ENCODE data around the gene ANKRD35. TPM values are rescaled to one million over a fixed set of nuclear protein-coding genes. Genes with fewer than 3 reads are reported as not detected.
A peak's percentile ranks its signal among the peaks of the same experiment; 100 is the strongest.

The ANKRD35 gene
- total and polyA plus RNA-seq, 2 of the 8 experiments (the other 6 are each of a cell fraction or from before 2014, with no cell fraction given), result 1.6 to 3.0 TPM

- POLR2A ChIA-PET (ENCODE audit: partially characterized antibody), result interaction anchor here (1.2 to 2.4 kb wide), 2 partner anchors 10 to 26 kb away, joined by 4 to 17 read pairs; partner anchors contain the start of gene RBM8A
- H2BK120ac ChIP-seq (replicated peaks; ENCODE audit: low read depth, low read length), result no peak overlapping the region
- peak overlapping the region; percentile 71 to 96 (median 82); a peak in 5 of 8 replicates for H3K4me3 ChIP-seq (ENCODE audit: extremely low read depth in 1 of 4, insufficient read depth in 2 of 4, low read depth in 3 of 4, low read length in 4 of 4)
- H3K27ac ChIP-seq (ENCODE audit: low read depth, low read length), result no peak overlapping the region
- H3K23me2 ChIP-seq (ENCODE audit: low read depth, low read length), result peaks cover 16% of the 10 kb centered on the region
- H3K14ac ChIP-seq (ENCODE audit: insufficient read length), result no peak overlapping the region
- no peak overlapping the region for H2BK5ac ChIP-seq (ENCODE audit: low read depth, low read length)
- H3K79me2 ChIP-seq (ENCODE audit: control insufficient read depth in 1 of 2, insufficient read depth in 2 of 2, low read length in 2 of 2), result no peaks in the 10 kb centered on the region
- no peak for DNase-seq (ENCODE audit: low read depth in 1 of 2, low spot score in 2 of 2)
- no peak overlapping the region for H4K5ac ChIP-seq (ENCODE audit: insufficient read length, low read depth, low read length)
- no peaks in the 10 kb centered on the region for H3K79me1 ChIP-seq (ENCODE audit: low read depth, low read length)
- CTCF ChIA-PET (ENCODE audit: partially characterized antibody), result interaction anchor here (0.8 to 15.9 kb wide), 2 partner anchors 17 to 26 kb away, joined by 4 to 146 read pairs; no protein-coding TSS in a partner anchor
- H4K91ac ChIP-seq (replicated peaks; ENCODE audit: insufficient read length, low read length), result no peak overlapping the region
- peak overlapping the region; percentile 94 to 99 for H3K4me2 ChIP-seq (ENCODE audit: insufficient read depth in 1 of 2, low read depth in 2 of 2, low read length in 2 of 2)
- H3K18ac ChIP-seq (ENCODE audit: extremely low read depth, low read length), result no peak overlapping the region
- H2BK20ac ChIP-seq (ENCODE audit: low read length), result no peak overlapping the region
- peaks cover 0 to 5% (median 0%) of the 10 kb centered on the region in 4 experiments; a peak in 3 of 8 replicates for H3K36me3 ChIP-seq (ENCODE audit: control insufficient read depth in 2 of 4, insufficient read depth in 4 of 4, low read length in 3 of 4)
- H3K56ac ChIP-seq (replicated peaks; ENCODE audit: insufficient read length, low read depth, low read length), result no peak overlapping the region
- H4K8ac ChIP-seq (ENCODE audit: extremely low read depth, insufficient read depth, low read length), result no peak overlapping the region
- no peak overlapping the region for H3K4ac ChIP-seq (replicated peaks; ENCODE audit: insufficient read length, low read depth, low read length)
- H3K4me1 ChIP-seq (replicated peaks in 1 of 4; ENCODE audit: control insufficient read depth in 3 of 4, insufficient read depth in 4 of 4, low read length in 3 of 4), result peaks cover 0 to 6% (median 2%) of the 10 kb centered on the region in 4 experiments; a peak in 6 of 7 replicates
- H2AK5ac ChIP-seq (ENCODE audit: low read depth, low read length), result no peak overlapping the region
- H3K9ac ChIP-seq (replicated peaks in 1 of 4; ENCODE audit: extremely low read depth in 1 of 4, low read depth in 3 of 4, low read length in 3 of 4), result peak overlapping the region in 1 of 4 experiments; percentile 75; a peak in 2 of 7 replicates
- H2AFZ ChIP-seq (ENCODE audit: low read length), result peak overlapping the region; percentile 15; the same call in 1 of the 2 replicates
- no peaks in the 10 kb centered on the region for H3K9me3 ChIP-seq (ENCODE audit: insufficient read depth in 2 of 2, low read depth in 1 of 2, low read length in 1 of 2)
- WGBS, 2 experiments (ENCODE audit: extremely low coverage in 1 of 2, insufficient coverage in 1 of 2, insufficient read length in 1 of 2, insufficient replicate concordance in 2 of 2, low coverage in 1 of 2, low lambda C conversion rate in 2 of 2, missing lambda C conversion rate in 1 of 2), result 88% methylated on average over 5 of the region's 5 CpGs; no CpG with 5 or more reads in 1 of the 2 experiments
- no peaks in the 10 kb centered on the region for H4K20me1 ChIP-seq (replicated peaks in 1 of 2; ENCODE audit: control insufficient read depth in 1 of 2, insufficient read depth in 2 of 2, low read length in 2 of 2)
- FAIRE-seq, result no peak
- H2BK12ac ChIP-seq (ENCODE audit: low read depth, low read length), result no peak overlapping the region
- H3K27me3 ChIP-seq (replicated peaks in 1 of 4; ENCODE audit: control insufficient read depth in 3 of 4, extremely low read depth in 1 of 4, insufficient read depth in 3 of 4, low read length in 3 of 4), result no peaks in the 10 kb centered on the region
- no peak overlapping the region for H3K23ac ChIP-seq (ENCODE audit: insufficient read length)
- no peak overlapping the region for H2BK15ac ChIP-seq (ENCODE audit: low read length)
- TF ChIP-seq ATF2 (IDR thresholded peaks at IDR 0.05; ENCODE audit: low read length), result no peak
- no peak for TF ChIP-seq RBBP5 (IDR thresholded peaks at IDR 0.05; ENCODE audit: borderline replicate concordance, low read depth, low read length)
- TF ChIP-seq RFX5 (IDR thresholded peaks at IDR 0.05; ENCODE audit: borderline replicate concordance, low read depth, low read length), result no peak
- no peak for TF ChIP-seq BACH1 (IDR thresholded peaks at IDR 0.05; ENCODE audit: low read length)
- no peak for TF ChIP-seq SP1 (IDR thresholded peaks at IDR 0.05; ENCODE audit: low read depth, low read length)
- TF ChIP-seq GABPA (IDR thresholded peaks at IDR 0.05; ENCODE audit: borderline replicate concordance, insufficient read depth, low read length), result no peak
- no peak for TF ChIP-seq POU5F1 (IDR thresholded peaks at IDR 0.05; ENCODE audit: low read depth, low read length)
- TF ChIP-seq TAF7 (optimal IDR thresholded peaks at IDR 0.05; ENCODE audit: borderline replicate concordance, low read depth, low read length), result no peak
- no peak for TF ChIP-seq JUN (IDR thresholded peaks at IDR 0.05; ENCODE audit: low read depth, low read length)
- TF ChIP-seq GTF2F1 (IDR thresholded peaks at IDR 0.05; ENCODE audit: borderline replicate concordance, low read depth, low read length), result no peak
- TF ChIP-seq BRCA1 (IDR thresholded peaks at IDR 0.05; ENCODE audit: low read depth, low read length), result no peak
- TF ChIP-seq SP4 (IDR thresholded peaks at IDR 0.05; ENCODE audit: low read length), result no peak
- no peak for TF ChIP-seq CHD2 (IDR thresholded peaks at IDR 0.05; ENCODE audit: low read length)
These were observed 31.9 kb upstream of the ANKRD35 start for GRCh38 chr1:145917595-145917994.

Data from H1 (cell line).